HT-29 (cell line): ENCODE measurements around the gene ZCCHC7. TPM values are rescaled to one million over a fixed set of nuclear protein-coding genes. Genes with fewer than 3 reads are reported as not detected.
"Not testable (repeated sequence)": the region's sequence is repeated elsewhere in the genome, so short reads cannot be mapped to it uniquely, and the experiment has no call there.

Experiments
- DNase-seq: peaks from one replicate; pipeline ENCODE4 v3.0.0-alpha.2; 2015; ENCODE audit warnings: low spot score
- total RNA-seq: library from RNA; depleted of rRNA; stranded (reverse); fragments of >200 nt; shearing (Covaris generic); gene quantifications from 2 replicates; pipeline ENCODE4 v1.2.3, GENCODE V29; 2014

Gene ZCCHC7
- total RNA-seq, 1 experiment from 2014 or later: 4.6 TPM

GRCh38 chr9:37120843-37121335 lies 515 bp downstream of the ZCCHC7 start:
- peak; percentile 24 for DNase-seq

GRCh38 chr9:37121881-37122280 lies 1.5 kb downstream of the ZCCHC7 start:
- DNase-seq: no peak

- DNase-seq: no peak
Observed at GRCh38 chr9:37126214-37126788, 5.9 kb downstream of the ZCCHC7 start.

GRCh38 chr9:37127018-37127417 lies 6.6 kb downstream of the ZCCHC7 start:
- no peak for DNase-seq

GRCh38 chr9:37128051-37128450 lies 7.7 kb downstream of the ZCCHC7 start:
- DNase-seq: no peak

- no peak for DNase-seq
Observed at GRCh38 chr9:37134166-37134565, 13.8 kb downstream of the ZCCHC7 start.

GRCh38 chr9:37141015-37141414 lies 20.6 kb downstream of the ZCCHC7 start:
- no peak for DNase-seq

- DNase-seq: no peak
Observed at GRCh38 chr9:37144762-37145161, 24.4 kb downstream of the ZCCHC7 start.

GRCh38 chr9:37146410-37146809 lies 26.0 kb downstream of the ZCCHC7 start:
- no peak for DNase-seq

- no peak for DNase-seq
Observed at GRCh38 chr9:37148181-37148580, 27.8 kb downstream of the ZCCHC7 start.

- no peak for DNase-seq
Observed at GRCh38 chr9:37149666-37150308, 29.4 kb downstream of the ZCCHC7 start.

GRCh38 chr9:37150415-37150814 lies 30.0 kb downstream of the ZCCHC7 start:
- no peak for DNase-seq

GRCh38 chr9:37151812-37152211 lies 31.4 kb downstream of the ZCCHC7 start:
- no peak for DNase-seq

- no peak for DNase-seq
Observed at GRCh38 chr9:37152365-37152764, 32.0 kb downstream of the ZCCHC7 start.

- no peak for DNase-seq
Observed at GRCh38 chr9:37155601-37156000, 35.2 kb downstream of the ZCCHC7 start.

GRCh38 chr9:37156205-37156604 lies 35.8 kb downstream of the ZCCHC7 start:
- DNase-seq: no peak

GRCh38 chr9:37156781-37157356 lies 36.5 kb downstream of the ZCCHC7 start:
- no peak for DNase-seq

- no peak for DNase-seq
Observed at GRCh38 chr9:37157726-37158377, 37.5 kb downstream of the ZCCHC7 start.

- no peak for DNase-seq
Observed at GRCh38 chr9:37163299-37163698, 42.9 kb downstream of the ZCCHC7 start.

- DNase-seq: not testable (repeated sequence)
Observed at GRCh38 chr9:37164335-37164734, 44.0 kb downstream of the ZCCHC7 start.

GRCh38 chr9:37165644-37166043 lies 45.3 kb downstream of the ZCCHC7 start:
- no peak for DNase-seq

- no peak for DNase-seq
Observed at GRCh38 chr9:37167456-37168047, 47.2 kb downstream of the ZCCHC7 start.
